Frontal cortex (tissue), 4 donors: ENCODE data around the gene OGFRL1. TPM values are rescaled to one million over a fixed set of nuclear protein-coding genes. Genes with fewer than 3 reads are reported as not detected.
A peak's percentile ranks its signal among the peaks of the same experiment; 100 is the strongest.

Experiments
- DNase-seq, 2 donors: peaks; one replicate each; pipeline ENCODE4 v3.0.0; 2012; ENCODE audit warnings: low spot score in 2 of 2
- FAIRE-seq: peaks from 2 replicates; lab custom pipeline; 2012; peaks lifted over from hg19 to GRCh38; lab: Jason Lieb, UNC
- total RNA-seq: library from RNA; depleted of rRNA; stranded (reverse); fragments of >200 nt; gene quantifications from one replicate; pipeline ENCODE4 v1.2.3, GENCODE V29; 2014
- donor health status: control.
- donor health status: control.
- donor health status: control.

OGFRL1 gene
- total RNA-seq, 1 donor from 2014 or later: 23.2 TPM

DNA sequence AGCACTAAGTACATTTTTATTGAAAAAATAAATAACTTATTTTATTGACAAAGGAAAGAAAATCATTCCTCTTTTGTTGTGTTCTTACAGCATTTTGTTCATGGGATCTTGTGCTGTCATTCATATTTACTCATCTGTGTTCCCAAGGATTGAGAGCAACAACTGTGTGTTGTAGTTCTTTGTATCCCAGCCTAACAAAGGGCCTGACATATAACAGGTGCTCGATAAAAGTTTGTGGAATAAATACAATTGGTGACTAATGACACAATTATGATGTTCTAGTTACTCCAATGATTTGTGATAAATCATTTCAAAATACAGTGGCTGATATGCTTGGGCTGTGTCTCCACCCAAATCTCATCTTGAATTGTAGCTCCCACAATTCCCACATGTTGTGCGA is 7.9 kb upstream of the OGFRL1 start:
- DNase-seq: no peak
- FAIRE-seq: no peak

DNA sequence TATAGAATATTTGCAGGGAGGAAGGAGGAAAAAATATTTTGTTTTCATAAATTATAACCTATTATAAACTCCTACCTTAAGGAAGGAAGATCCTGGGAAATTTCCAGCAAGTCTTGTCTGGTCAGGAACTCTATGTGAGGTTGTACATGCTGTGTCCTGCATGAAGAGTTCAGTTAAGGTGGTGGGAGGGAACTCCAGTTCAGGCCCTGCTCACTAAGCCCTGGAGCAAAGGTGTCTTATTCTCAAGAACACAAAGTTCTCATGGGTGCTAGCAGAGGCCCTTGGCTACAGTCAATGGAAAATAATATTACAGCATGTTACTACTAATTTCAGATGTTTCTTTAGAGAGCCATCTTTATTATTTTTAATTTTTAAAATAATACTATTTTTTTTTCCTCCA is 3.8 kb upstream of the OGFRL1 start:
- DNase-seq: no peak
- FAIRE-seq: no peak

DNA sequence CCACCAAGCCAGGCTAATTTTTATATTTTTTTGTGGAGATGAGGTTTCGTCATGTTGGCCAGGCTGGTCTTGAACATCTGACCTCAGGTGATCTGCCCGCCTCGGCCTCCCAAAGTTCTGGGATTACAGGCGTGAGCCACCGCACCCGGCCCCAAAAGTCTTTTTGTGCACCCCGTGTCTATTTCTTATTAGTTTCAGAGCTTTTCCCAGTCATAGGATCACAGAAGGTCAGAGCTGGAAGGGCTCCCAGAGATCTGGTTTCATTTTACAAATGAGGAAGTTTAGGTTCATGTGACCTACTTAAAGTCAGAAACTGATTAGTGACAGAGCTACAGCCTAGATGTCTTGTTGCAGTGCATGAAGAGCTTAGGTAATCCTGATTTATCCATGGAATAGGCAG is 1.6 kb upstream of the OGFRL1 start:
- FAIRE-seq: no peak

DNA sequence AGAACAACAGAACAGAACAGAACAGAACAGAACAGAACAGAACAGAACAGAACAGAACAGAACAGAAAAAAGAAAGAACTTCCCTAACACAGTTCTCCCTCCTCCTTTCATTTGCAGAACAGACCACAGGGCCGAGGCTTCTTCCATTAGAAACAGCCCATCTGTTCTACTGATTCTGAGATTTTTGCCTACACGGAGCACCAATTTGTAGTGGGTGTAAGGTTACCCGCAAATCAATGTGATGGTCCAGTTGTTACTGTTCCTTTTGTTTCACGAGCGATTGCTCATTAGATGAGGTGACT is 734 bp upstream of the OGFRL1 start:
- FAIRE-seq (no peak), DNase-seq (no peak)

More for the DNA sequence above, 1.6 kb upstream of the OGFRL1 start:
- no peak for DNase-seq

DNA sequence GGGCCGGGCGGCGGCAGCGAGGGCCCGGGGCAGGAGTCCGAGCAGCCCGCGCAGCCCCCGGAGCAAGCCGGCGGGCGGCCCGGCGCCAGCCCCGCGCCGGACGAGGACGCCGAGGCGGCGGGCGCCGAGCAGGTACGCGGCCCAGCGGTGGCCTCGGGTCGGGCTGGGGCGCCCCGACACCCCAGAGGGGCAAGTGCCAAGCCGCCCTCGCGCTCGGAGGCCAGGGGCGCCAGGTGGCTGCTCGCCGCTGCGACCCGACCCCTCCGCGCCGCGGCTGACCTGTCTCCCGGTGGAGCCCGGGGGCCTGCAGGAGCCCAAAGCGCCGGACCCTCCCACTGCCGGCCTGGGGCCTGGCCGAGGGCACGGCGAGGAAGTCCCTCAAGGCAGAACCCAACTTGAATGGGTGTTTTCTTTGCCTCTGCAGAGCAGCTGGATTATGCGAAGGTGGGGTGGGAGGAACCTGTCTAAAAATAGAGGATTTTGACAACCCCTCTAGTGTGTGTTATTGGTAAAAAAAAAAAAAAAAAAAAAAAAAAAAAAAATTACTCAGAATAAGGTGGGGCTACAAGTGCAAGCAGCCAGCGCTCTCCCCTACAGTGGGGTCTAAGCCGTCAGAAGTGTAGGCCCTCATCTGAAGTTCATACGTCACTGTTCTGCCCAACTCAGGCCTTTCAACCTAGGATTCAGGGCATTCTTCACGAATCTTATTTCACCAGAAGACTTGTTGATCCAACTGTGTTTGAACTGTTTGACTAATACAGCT is 609 bp downstream of the OGFRL1 start:
- peak in 1 of 2 donors; percentile 22 for DNase-seq
- no peak for FAIRE-seq

DNA sequence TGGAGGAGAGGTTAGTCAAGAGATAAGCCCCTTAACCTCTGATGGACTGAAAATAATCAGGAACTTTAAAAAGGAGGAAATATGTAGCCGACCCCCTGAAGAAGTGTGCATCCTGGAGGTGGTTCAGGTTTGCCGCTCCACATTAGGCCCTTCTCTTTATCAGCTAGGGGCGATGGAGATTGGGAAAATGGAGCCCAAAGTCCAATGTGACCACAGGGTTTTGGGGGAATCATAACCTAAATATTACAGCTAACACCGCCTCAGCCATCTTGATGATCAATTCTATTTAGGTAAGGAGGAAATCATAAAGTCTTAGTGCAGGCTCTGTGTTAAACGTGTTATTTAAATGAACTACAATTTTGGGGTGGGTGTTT is 1.2 kb downstream of the OGFRL1 start:
- DNase-seq (no peak), FAIRE-seq (no peak)

DNA sequence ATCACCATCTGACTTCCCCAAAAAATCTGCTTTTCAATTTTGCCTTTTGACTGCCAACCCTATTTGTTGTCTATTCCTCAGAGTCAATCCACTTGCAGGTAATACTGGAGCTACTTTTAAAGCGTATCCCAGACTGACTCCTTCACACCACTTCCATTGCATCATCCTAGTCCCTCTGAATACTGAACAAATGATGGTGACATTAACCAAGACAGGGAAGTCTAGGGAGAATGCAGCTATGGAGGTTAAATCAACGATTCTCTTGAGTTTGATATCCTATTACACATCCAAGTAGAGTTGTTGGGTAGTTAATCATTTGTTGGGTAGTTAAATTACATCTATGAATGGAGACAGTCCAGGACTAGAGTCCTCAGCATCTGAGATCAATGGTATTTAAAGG is 2.0 kb downstream of the OGFRL1 start:
- FAIRE-seq: no peak

DNA sequence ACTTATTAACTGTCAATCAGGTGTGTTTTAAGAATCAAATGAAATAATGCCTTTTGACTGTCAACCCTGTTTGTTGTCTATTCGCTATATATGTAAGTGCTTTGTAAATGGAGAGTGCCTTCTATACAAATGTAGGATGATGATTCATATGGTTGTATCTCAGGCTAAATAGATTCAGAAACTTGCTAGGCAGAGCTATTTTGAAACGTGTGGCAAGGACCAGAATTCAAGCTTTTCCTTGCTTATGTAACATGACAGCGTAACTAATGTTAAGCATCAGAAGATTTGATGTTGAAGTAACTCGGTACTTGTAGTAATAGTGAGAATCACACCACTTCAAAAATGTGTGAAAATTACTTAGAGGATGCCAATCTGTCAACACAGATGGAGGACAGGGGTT is 3.4 kb downstream of the OGFRL1 start:
- DNase-seq (peak in 1 of 2 donors; percentile 17), FAIRE-seq (no peak)

More for the DNA sequence above, 2.0 kb downstream of the OGFRL1 start:
- no peak for DNase-seq

DNA sequence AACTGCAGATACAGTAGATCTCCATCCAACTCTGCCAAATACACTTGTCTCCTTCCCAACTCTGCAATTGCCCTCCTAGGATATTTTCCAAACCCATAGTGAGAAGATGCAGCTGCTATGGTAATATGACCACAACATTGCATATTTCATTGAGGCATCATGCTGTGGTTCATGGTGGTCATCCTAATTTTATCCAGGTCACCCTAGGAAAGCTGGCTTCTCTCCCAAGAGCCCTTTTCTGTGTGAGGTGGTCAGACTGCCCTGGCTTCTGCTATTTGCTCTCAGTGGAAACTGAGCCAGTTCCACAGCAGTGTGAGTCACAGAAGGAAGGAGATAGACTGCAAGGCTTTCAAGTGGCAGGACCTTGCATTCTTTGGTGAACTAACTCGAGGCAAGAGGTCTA is 5.5 kb downstream of the OGFRL1 start:
- no peak for FAIRE-seq

DNA sequence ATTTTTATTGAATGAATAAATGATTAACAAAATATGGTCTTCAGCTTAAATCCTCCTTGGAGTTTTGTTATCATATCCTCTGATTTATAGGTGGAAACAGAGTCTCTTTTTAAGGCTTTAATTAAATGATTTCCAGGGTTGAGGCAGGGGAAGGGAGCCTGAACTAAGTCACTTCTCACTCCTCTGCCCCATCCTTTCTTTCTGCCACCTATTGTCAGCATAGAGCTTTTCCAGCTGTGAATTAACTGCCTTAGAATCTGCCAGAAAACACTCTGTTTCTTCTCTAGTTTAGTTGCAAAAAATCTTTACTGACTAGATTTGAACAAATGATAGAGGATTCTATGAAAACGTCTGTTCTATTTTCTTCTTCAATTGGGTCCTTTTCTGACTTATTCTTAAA is 9.8 kb downstream of the OGFRL1 start:
- DNase-seq (no peak), FAIRE-seq (no peak)

More for the DNA sequence above, 5.5 kb downstream of the OGFRL1 start:
- DNase-seq: no peak

DNA sequence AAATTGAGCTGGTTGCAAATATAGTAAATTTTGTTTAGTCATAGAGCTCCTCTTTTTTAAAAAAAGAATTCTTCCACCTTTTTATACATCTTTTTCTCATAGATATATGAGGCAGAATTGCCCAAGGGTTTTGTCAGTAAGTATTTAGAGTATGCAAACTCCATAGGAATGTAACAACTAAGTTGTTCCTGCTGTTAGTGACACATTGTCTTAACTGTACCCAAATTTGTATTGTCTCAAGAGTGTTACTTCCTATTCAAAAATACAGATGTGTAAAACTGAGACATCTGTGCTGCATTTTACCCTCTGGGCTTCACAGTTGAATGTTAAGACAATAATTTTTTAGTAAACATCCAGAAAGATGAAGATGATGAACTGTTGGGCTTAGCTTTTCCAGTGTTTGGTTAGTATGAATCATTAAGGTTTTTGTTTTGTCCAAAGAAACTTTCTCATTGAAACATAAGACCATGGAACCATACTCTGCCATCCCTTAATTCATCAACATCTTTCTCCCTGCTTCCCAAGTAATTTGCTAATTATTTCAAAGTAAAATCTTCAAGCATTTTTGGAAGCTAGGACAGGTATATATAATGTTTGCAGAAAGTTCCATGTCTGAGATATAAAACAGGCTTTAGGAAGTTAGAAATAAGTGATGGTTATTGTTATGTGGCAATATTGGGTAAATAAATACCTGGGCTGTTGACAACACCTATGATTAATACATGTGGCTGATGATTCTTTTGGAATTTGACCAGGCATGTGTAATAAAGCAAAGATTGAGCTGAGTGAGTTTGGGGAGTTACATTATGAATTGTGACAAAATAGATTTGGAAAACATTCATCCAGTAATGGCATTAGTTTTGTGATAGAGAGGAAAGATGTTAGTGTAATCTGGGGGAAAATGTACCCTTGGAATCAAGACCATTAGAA is 11.2 kb downstream of the OGFRL1 start:
- DNase-seq: no peak
- no peak for FAIRE-seq

DNA sequence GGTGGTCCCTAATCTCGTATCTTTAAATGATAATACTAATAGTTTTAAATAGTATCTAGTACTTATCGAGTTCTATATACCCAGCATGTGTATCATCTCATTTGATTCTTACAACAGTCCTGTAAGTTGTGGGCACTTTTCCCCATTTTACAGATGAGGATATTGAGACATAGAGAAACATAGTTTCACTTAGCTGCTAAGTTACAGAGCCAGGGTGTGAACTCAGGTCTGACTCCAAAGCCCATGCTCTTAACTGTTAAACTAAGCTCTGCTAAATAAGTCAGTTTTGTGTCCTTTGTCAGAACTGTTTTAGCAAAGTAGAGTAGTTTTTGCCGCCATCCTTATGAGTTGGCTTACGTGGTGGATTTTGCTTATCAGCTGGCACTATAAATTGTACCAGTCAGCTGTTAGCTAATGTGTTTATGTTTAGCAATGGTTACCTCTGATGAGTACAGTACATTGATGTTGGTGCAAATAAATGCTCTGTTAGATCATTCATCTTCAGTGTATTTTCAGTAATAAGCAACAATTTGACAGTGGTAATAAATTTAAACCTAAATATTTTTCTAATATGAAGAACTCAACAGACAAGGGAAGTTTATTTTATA is 12.1 kb downstream of the OGFRL1 start:
- FAIRE-seq: no peak
- no peak for DNase-seq

DNA sequence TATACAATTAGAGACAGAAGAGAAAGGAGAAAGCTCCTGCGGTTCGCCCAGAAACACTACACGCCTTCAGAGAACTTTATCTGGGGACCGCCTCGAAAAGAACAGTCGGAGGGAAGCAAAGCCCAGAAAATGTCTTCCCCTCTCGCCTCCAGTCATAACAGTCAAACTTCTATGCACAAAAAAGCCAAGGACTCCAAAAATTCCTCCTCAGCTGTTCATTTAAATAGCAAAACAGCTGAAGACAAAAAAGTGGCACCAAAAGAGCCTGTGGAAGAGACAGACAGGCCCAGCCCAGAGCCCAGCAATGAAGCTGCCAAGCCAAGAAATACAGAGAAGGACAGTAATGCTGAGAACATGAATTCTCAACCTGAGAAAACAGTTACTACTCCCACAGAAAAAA is 12.9 kb downstream of the OGFRL1 start:
- FAIRE-seq: no peak
- DNase-seq: no peak

DNA sequence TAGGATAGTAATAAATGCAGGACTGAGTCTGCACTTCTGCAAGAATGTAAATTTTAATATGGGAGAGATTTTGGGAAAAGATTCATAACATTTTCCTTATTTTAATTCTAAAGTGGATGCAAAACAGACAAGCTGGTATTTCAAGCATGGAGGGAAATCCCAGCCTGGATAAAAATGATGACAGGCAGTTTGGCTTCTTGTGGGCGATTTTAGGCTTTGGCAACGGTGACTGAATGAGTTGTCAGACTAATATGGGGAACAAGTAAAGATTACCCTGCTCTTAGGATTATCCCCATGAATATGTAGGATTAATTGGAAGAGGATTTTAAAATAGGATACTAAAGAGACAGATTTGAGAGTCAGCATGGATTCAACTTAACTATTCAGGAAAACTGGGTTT is 21.0 kb downstream of the OGFRL1 start:
- no peak for FAIRE-seq

DNA sequence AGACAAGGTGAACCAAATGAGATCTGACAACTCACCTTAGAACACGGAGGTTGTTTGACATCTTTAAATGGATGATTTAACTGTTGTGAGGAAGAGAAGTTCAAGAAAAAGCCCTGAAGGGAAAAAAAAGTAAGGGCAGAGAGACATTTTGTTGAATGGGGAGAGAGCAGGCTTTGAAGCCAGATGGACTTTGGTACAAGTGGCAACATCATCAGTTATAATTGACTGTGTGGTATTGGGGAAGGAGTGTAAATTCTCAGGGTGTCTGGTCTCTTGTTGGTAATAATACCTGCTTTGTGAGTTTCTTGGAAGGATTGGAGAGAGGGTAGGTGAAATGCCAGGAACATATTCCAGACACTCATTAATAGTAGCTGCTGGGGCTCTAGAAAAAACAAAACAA is 21.6 kb downstream of the OGFRL1 start:
- DNase-seq (no peak), FAIRE-seq (no peak)

More for the DNA sequence above, 21.0 kb downstream of the OGFRL1 start:
- no peak for DNase-seq

DNA sequence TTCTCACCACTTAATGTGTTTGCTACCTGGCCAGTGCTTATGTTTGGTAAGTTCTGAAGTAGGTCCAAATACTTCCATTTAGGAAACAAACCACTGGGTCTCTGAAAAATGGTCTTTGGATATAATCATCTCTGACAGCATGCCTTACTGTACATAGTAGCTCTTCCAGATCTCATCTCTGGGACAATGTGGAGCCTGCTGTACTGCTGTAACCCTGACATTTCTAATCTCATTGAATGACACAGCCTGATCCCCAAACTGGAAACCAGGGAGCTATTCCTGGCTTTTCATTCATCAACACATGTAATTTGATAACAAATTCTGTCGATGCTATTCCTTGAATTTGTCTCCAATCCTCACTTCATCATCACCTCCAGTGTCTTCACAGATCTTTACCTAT is 23.5 kb downstream of the OGFRL1 start:
- DNase-seq (no peak), FAIRE-seq (no peak)

DNA sequence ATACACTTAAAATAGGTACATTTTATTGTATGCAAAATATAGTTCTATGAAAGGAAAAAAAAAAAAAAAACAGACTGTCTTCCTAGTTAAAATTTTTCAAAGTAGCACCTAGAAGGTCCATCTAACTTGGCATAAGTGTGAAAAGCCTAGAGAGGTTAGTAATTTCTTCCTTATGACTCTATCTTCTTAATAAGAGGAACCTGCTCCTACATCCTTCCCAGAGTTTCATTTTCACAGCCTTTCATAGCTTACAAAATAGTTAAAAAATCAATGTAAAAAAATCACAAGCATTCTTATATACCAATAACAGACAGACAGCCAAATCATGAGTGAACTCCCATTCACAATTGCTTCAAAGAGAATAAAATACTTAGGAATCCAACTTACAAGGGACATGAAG is 28.8 kb downstream of the OGFRL1 start:
- no peak for FAIRE-seq
- no peak for DNase-seq

DNA sequence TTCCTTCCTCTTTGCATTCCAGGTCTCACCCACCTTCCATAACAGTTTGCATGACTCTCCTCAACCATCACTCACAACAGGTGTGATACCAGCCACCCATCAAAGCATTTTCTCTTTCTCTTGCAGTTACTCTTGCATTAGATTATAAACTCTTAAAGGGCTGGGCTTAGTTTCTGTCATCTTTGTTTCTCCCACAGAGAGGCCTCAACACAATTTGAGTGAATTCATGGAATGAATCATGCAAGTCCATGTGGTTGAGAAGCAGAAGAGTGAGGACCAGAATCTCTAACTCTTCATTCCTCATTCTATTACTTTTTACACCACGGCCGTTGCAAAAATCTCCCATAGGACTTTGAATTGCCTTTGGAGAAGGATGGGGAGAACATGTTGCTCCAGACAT is 31.4 kb downstream of the OGFRL1 start:
- DNase-seq: no peak
- no peak for FAIRE-seq

DNA sequence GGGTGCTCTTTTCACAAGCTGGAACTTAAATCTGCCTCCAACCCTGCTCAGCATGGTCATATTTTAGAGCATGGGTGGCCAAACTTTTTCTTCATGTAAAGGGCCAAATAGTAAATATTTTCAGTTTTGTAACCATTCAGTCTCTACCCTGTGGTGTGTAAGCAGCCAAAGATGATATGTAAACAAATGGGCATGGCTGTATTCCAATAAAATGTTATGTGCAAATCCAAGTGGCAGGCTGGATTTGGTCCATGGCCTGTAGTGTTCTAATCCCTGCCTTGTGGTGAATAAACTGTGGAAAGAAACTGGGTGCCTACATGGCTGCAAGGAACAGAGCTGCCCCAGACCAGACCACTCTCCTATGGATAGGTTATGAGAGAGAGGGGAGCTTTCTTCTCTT is 32.7 kb downstream of the OGFRL1 start:
- FAIRE-seq: no peak
- DNase-seq: no peak

DNA sequence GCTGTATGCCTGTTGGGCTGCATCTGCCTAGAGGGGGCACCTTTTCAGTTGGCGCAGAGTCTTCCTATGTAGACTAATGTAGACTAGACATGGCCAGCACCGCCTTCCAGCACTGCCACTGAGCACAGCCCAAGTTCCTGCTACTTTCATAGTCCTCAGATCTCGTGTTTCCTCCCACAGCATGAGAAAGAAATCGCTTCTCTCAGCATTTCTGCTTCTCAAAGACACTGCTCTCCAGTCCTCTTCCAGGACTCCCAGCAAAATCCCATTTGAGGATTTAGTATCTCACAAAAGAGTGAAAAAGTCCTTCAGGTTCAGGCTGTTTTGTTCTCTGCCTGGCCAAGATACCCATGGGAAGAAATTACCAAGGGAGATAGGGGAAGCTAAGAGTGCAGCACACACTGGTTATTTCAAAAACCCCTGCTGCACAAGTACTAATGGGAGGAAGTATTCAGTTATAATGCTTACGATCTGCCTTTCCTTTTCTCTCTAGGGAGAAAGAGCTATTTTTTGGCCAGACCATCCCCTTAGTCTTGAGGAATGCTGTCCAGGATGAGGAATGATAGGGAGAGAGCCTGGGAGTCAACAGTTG is 35.7 kb downstream of the OGFRL1 start:
- FAIRE-seq (no peak), DNase-seq (no peak)

DNA sequence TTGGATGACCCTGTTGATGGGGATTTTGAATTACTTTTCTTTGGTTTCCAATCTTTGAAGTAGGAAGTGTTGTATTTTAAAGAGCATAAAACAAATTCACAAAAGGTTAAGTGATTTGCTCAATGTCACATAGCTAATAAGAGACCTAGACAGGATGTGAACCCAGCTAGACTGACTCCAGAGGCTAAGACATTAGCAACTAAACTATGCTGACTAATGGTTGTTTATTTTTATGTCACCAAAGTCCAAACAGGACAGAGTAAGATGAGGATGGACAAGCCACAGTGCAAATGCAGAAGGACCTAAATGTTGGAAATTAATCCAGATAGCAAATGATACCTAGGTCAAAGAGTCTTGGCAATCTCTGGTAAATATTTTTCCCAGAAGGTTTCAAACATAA is 38.0 kb downstream of the OGFRL1 start:
- FAIRE-seq (no peak), DNase-seq (no peak)
